GM23338 (cell line): ENCODE measurements around the gene PDCD11. TPM values are rescaled to one million over a fixed set of nuclear protein-coding genes. Genes with fewer than 3 reads are reported as not detected.

Source experiments
- ATAC-seq: fragments of 200-7000 bp; cut with Tn5 transposase; 3 replicates; pipeline ENCODE4 v1.9.1; 2020
- DNase-seq: peaks from one replicate; pipeline ENCODE4 v3.0.0-alpha.2; 2015; ENCODE audit warnings: low spot score
- H2AFZ ChIP-seq: fragments of 200-600 bp; sonication (generic); 2 replicates; pipeline ENCODE4 v1.8.0; 2016; ENCODE audit warnings: antibody characterized with exemption, mild to moderate bottlenecking, moderate library complexity
- H3F3A ChIP-seq: fragments of 200-600 bp; sonication (generic); replicated peaks from 2 replicates; pipeline ENCODE4 v1.8.0; 2017; ENCODE audit warnings: antibody characterized with exemption, mixed run types, low read depth
- H3K27ac ChIP-seq: fragments of 200-600 bp; sonication (generic); 2 replicates; pipeline ENCODE4 v1.6.1; 2016; ENCODE audit warnings: low read depth
- H3K27me3 ChIP-seq: fragments of 200-600 bp; sonication (generic); 2 replicates; pipeline ENCODE4 v1.8.0; 2016; ENCODE audit warnings: mild to moderate bottlenecking, mixed run types, moderate library complexity; ENCODE audit not compliant: insufficient read depth
- H3K36me3 ChIP-seq: fragments of 200-600 bp; sonication (generic); 2 replicates; pipeline ENCODE4 v1.8.0; 2016; ENCODE audit warnings: mild to moderate bottlenecking; ENCODE audit not compliant: insufficient read depth
- H3K4me1 ChIP-seq: fragments of 200-600 bp; sonication (generic); 2 replicates; pipeline ENCODE4 v1.8.0; 2016; ENCODE audit warnings: mild to moderate bottlenecking, moderate library complexity; ENCODE audit not compliant: insufficient read depth
- H3K4me2 ChIP-seq: fragments of 200-600 bp; sonication (generic); 2 replicates; pipeline ENCODE4 v1.7.1; 2017; ENCODE audit warnings: mixed run types
- H3K4me3 ChIP-seq: fragments of 200-600 bp; sonication (generic); 2 replicates; pipeline ENCODE4 v1.6.1; 2016; ENCODE audit warnings: mixed run types
- H3K79me2 ChIP-seq: fragments of 200-600 bp; sonication (generic); replicated peaks from 2 replicates; pipeline ENCODE4 v1.8.0; 2017; ENCODE audit warnings: mild to moderate bottlenecking; ENCODE audit not compliant: insufficient read depth
- H3K9me2 ChIP-seq: fragments of 200-600 bp; sonication (generic); 2 replicates; pipeline ENCODE4 v1.8.0; 2017; ENCODE audit not compliant: insufficient read depth
- H4K20me1 ChIP-seq: fragments of 200-600 bp; sonication (generic); replicated peaks from 2 replicates; pipeline ENCODE4 v1.8.0; 2017; ENCODE audit warnings: mild to moderate bottlenecking; ENCODE audit not compliant: insufficient read depth
- H3K27ac Mint-ChIP-seq: 2 replicates; pipeline ENCODE4 v1.8.0; 2020; ENCODE audit warnings: inconsistent platforms, mild to moderate bottlenecking, moderate library complexity, mixed read lengths
- H3K27me3 Mint-ChIP-seq: 3 replicates; pipeline ENCODE4 v1.8.0; 2022; ENCODE audit warnings: low read depth, mild to moderate bottlenecking, moderate library complexity, mixed read lengths, inconsistent platforms; ENCODE audit not compliant: insufficient read depth, poor library complexity
- H3K36me3 Mint-ChIP-seq: 3 replicates; pipeline ENCODE4 v1.8.0; 2021; ENCODE audit warnings: low read depth, mild to moderate bottlenecking, inconsistent platforms, moderate library complexity, mixed read lengths
- H3K4me1 Mint-ChIP-seq: 3 replicates; pipeline ENCODE4 v1.8.0; 2020; ENCODE audit warnings: mild to moderate bottlenecking, inconsistent platforms, mixed read lengths
- H3K4me3 Mint-ChIP-seq: 3 replicates; pipeline ENCODE4 v1.8.0; 2021; ENCODE audit warnings: moderate library complexity, mild to moderate bottlenecking, inconsistent platforms, mixed read lengths
- H3K9me3 Mint-ChIP-seq: 3 replicates; pipeline ENCODE4 v1.8.0; 2020; ENCODE audit warnings: moderate library complexity, mild to moderate bottlenecking, inconsistent platforms, mixed read lengths
- CREB1 ChIP-seq: fragments of 250-450 bp; sonication (Bioruptor Pico); IDR thresholded peaks from 2 replicates; pipeline ENCODE4 v1.5.0; 2020; ENCODE audit warnings: low read depth, mild to moderate bottlenecking, moderate library complexity
- CTCF ChIP-seq, 2 experiments: fragments of 200-600 bp in 1 of 2; sonication (generic) in 1 of 2; conservative IDR thresholded peaks; 2 replicates each; pipeline versions ENCODE4 v1.5.1 to v1.6.1; 2016 to 2017; ENCODE audit warnings: antibody characterized with exemption in 2 of 2, low read depth in 2 of 2, mild to moderate bottlenecking in 2 of 2, moderate library complexity in 1 of 2
- ETS1 ChIP-seq: IDR thresholded peaks from 2 replicates; pipeline ENCODE4 v1.6.1; 2016; ENCODE audit warnings: antibody characterized with exemption
- EZH2 ChIP-seq: fragments of 200-600 bp; sonication (generic); IDR thresholded peaks from one replicate; pipeline ENCODE4 v1.8.0; 2017; ENCODE audit warnings: antibody characterized with exemption, mild to moderate bottlenecking, low read depth; ENCODE audit not compliant: unreplicated experiment
- POLR2AphosphoS5 ChIP-seq: IDR thresholded peaks from 2 replicates; pipeline ENCODE4 v1.6.1; 2016; ENCODE audit warnings: antibody characterized with exemption, low read depth
- STAT1 ChIP-seq: IDR thresholded peaks from one replicate; pipeline ENCODE4 v1.6.1; 2016; ENCODE audit warnings: antibody characterized with exemption; ENCODE audit not compliant: unreplicated experiment
- ZNF462 ChIP-seq: fragments of 250-450 bp; sonication (Bioruptor Pico); IDR thresholded peaks from 2 replicates; pipeline ENCODE4 v1.5.0; 2020; ENCODE audit warnings: mild to moderate bottlenecking, moderate library complexity
- polyA plus RNA-seq: library from polyadenylated mRNA; unstranded; fragments of >200 nt; fragmentation: Nextera tagmentation; extraction: Ambion mirVana; gene quantifications from 2 replicates; pipeline ENCODE4 v1.2.1, GENCODE V29; 2016
- total RNA-seq: library from RNA; depleted of rRNA; stranded (reverse); fragments of >200 nt; shearing (Covaris generic); gene quantifications from 2 replicates; pipeline ENCODE4 v1.2.3, GENCODE V29; 2014

Gene PDCD11
- total and polyA plus RNA-seq, 2 experiments from 2014 or later: 82.1 to 87.8 TPM

DNA sequence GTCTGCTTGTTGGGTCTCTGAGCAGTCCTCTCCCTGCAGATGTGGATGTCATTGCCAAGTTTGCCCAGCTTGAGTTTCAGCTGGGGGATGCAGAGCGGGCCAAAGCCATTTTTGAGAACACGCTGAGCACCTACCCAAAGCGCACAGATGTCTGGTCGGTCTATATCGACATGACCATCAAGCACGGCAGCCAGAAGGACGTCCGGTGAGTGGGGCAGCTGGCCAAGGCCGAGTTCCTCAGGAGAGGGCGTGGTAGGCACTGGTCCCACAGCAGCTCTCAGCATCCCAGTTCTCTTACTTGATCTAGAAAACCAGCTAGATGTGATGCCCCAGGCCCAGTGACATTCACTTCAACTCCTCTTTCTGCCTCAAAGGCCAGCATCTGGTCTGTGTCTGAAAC is 48.1 kb downstream of the PDCD11 start (continued):
- TF ChIP-seq ZNF462 (no peak), STAT1 (no peak), EZH2 (no peak), POLR2AphosphoS5 (no peak), CTCF (conservative IDR thresholded peaks at IDR 0.05; ENCODE audit: low read depth in 2 of 2) (no peak), ETS1 (no peak)

DNA sequence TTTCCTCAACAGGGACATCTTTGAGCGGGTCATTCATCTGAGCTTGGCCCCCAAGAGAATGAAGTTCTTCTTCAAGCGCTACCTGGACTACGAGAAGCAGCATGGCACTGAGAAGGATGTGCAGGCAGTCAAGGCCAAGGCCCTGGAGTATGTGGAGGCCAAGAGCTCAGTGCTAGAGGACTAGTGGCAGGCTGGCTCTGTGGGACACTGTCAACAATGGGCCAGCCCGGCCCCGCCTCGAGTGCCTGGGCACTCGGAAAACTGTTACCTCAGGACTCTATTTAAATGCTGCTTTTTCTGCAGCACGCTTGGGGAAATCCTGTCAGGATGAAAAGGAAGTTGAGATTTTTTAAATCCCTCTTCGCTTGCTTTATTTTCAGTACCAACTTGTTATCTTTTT is 48.9 kb downstream of the PDCD11 start:
- Histone ChIP-seq H3K9me2 (no peaks in the 10 kb centered on the region), H4K20me1 (no peaks in the 10 kb centered on the region), H2AFZ (no peak overlapping the region), H3K27ac (no peak overlapping the region), H3K4me2 (no peak overlapping the region), H3K79me2 (no peaks in the 10 kb centered on the region), H3K36me3 (peaks cover 46% of the 10 kb centered on the region), H3K4me3 (no peak overlapping the region), H3F3A (no peaks in the 10 kb centered on the region), H3K27me3 (no peaks in the 10 kb centered on the region), H3K4me1 (no peaks in the 10 kb centered on the region)
- Mint-ChIP-seq H3K4me1 (peaks cover under 1% of the 10 kb centered on the region; the same call in 1 of the 3 replicates), H3K27me3 (peaks cover 8% of the 10 kb centered on the region), H3K9me3 (no peaks in the 10 kb centered on the region; the same call in 2 of the 3 replicates), H3K36me3 (peaks cover 78% of the 10 kb centered on the region), H3K4me3 (no peak overlapping the region), H3K27ac (no peak overlapping the region)
- ATAC-seq: no peak
- TF ChIP-seq CREB1 (CRISPR knock-in tag): no peak
- TF ChIP-seq ETS1: no peak
- no peak for DNase-seq
